DND-41 (cell line): ENCODE data around the gene CNST.
"Not testable (repeated sequence)": the region's sequence is repeated elsewhere in the genome, so short reads cannot be mapped to it uniquely, and the experiment has no call there.

Source experiments
- ATAC-seq: fragments of 200-7000 bp; cut with Tn5 transposase; 3 replicates; pipeline ENCODE4 v1.9.1; 2021; ENCODE audit warnings: low read depth; ENCODE audit not compliant: insufficient read depth
- DNase-seq: peaks from one replicate; pipeline ENCODE4 v3.0.0-alpha.2; 2020
- H2AFZ ChIP-seq: 2 replicates; pipeline ENCODE4 v1.6.0; 2012; ENCODE audit warnings: low read depth, low read length
- H3K27ac ChIP-seq: 2 replicates; pipeline ENCODE4 v1.5.1; 2012; ENCODE audit warnings: low read length, inconsistent platforms
- H3K27me3 ChIP-seq: fragments of 200-600 bp; sonication (generic); 2 replicates; pipeline ENCODE4 v1.6.0; 2012; ENCODE audit warnings: low read length, mild to moderate bottlenecking, inconsistent platforms; ENCODE audit not compliant: insufficient read depth, poor library complexity
- H3K36me3 ChIP-seq: 2 replicates; pipeline ENCODE4 v1.5.1; 2012; ENCODE audit warnings: low read length, inconsistent platforms; ENCODE audit not compliant: insufficient read depth
- H3K4me1 ChIP-seq: 2 replicates; pipeline ENCODE4 v1.5.1; 2012; ENCODE audit warnings: mild to moderate bottlenecking, low read length; ENCODE audit not compliant: insufficient read depth
- H3K4me2 ChIP-seq: 2 replicates; pipeline ENCODE4 v1.6.0; 2012; ENCODE audit warnings: mild to moderate bottlenecking, moderate library complexity, low read length, inconsistent platforms; ENCODE audit not compliant: insufficient read depth
- H3K4me3 ChIP-seq, 2 experiments: fragments of 200-600 bp in 1 of 2; shearing (Covaris generic) in 1 of 2; 2 replicates each; pipeline ENCODE4 v1.5.1; 2012 to 2016; ENCODE audit warnings: inconsistent platforms in 2 of 2, low read length in 2 of 2, mild to moderate bottlenecking in 2 of 2, low read depth in 1 of 2, moderate library complexity in 1 of 2
- H3K79me2 ChIP-seq: 2 replicates; pipeline ENCODE4 v1.6.0; 2012; ENCODE audit warnings: low read length, inconsistent platforms; ENCODE audit not compliant: insufficient read depth
- H3K9ac ChIP-seq: 2 replicates; pipeline ENCODE4 v1.6.0; 2012; ENCODE audit warnings: low read depth, mild to moderate bottlenecking, inconsistent platforms, low read length, moderate library complexity
- H3K9me3 ChIP-seq: 2 replicates; pipeline ENCODE4 v1.5.1; 2012; ENCODE audit warnings: low read length, moderate library complexity, mild to moderate bottlenecking, inconsistent platforms; ENCODE audit not compliant: insufficient read depth, severe bottlenecking
- H4K20me1 ChIP-seq: 2 replicates; pipeline ENCODE4 v1.6.0; 2012; ENCODE audit warnings: low read length; ENCODE audit not compliant: insufficient read depth
- CTCF ChIP-seq: IDR thresholded peaks from 2 replicates; pipeline ENCODE4 v1.5.1; 2012; ENCODE audit warnings: borderline replicate concordance, low read length, moderate library complexity, mild to moderate bottlenecking; ENCODE audit not compliant: poor library complexity, severe bottlenecking; ENCODE audit errors: extremely low read depth
- EZH2 ChIP-seq: IDR thresholded peaks from 3 replicates; pipeline ENCODE4 v1.6.1; 2012; ENCODE audit warnings: borderline replicate concordance, low read depth, mild to moderate bottlenecking, moderate library complexity, low read length, inconsistent platforms; ENCODE audit not compliant: severe bottlenecking

Gene CNST

GRCh38 chr1:246629976-246630375, 63.7 kb downstream of the CNST start:
- no peak overlapping the region for H3K9ac ChIP-seq
- H4K20me1 ChIP-seq = no peaks in the 10 kb centered on the region
- H3K79me2 ChIP-seq = no peaks in the 10 kb centered on the region
- H2AFZ ChIP-seq = no peak overlapping the region
- TF ChIP-seq EZH2 (no peak), CTCF (no peak)
- no peaks in the 10 kb centered on the region for H3K9me3 ChIP-seq
- H3K27ac ChIP-seq = no peak overlapping the region
- H3K36me3 ChIP-seq = peaks cover 42% of the 10 kb centered on the region
- no peaks in the 10 kb centered on the region for H3K27me3 ChIP-seq
- no peak overlapping the region for H3K4me3 ChIP-seq
- ATAC-seq (no peak), DNase-seq (no peak)
- no peaks in the 10 kb centered on the region for H3K4me1 ChIP-seq
- H3K4me2 ChIP-seq = no peak overlapping the region

- no peak overlapping the region for H3K4me2 ChIP-seq
- no peaks in the 10 kb centered on the region for H3K27me3 ChIP-seq
- H3K9me3 ChIP-seq = no peaks in the 10 kb centered on the region
- H3K9ac ChIP-seq = no peak overlapping the region
- no peaks in the 10 kb centered on the region for H4K20me1 ChIP-seq
- no peaks in the 10 kb centered on the region for H3K4me1 ChIP-seq
- no peak overlapping the region for H2AFZ ChIP-seq
- DNase-seq (no peak), ATAC-seq (no peak)
- H3K27ac ChIP-seq = no peak overlapping the region
- H3K79me2 ChIP-seq = no peaks in the 10 kb centered on the region
- no peak overlapping the region for H3K4me3 ChIP-seq
- no peak for TF ChIP-seq CTCF
- peaks cover 43% of the 10 kb centered on the region for H3K36me3 ChIP-seq
Measured at GRCh38 chr1:246631426-246631825, 65.2 kb downstream of the CNST start.

- Histone ChIP-seq H3K4me1 (no peaks in the 10 kb centered on the region), H2AFZ (no peak overlapping the region), H3K4me2 (no peak overlapping the region)
Measured at GRCh38 chr1:246632281-246633168, 66.3 kb downstream of the CNST start.

GRCh38 chr1:246634659-246635058, 68.4 kb downstream of the CNST start:
- ATAC-seq, H4K20me1 ChIP-seq, H3K9ac ChIP-seq, H3K27ac ChIP-seq, H3K27me3 ChIP-seq, H2AFZ ChIP-seq, H3K4me2 ChIP-seq, H3K4me1 ChIP-seq, H3K9me3 ChIP-seq, H3K79me2 ChIP-seq, DNase-seq, H3K4me3 ChIP-seq: not testable (repeated sequence)
- H3K36me3 ChIP-seq = peaks cover 51% of the 10 kb centered on the region

More at GRCh38 chr1:246632281-246633168, 66.3 kb downstream of the CNST start:
- H3K9me3 ChIP-seq = no peaks in the 10 kb centered on the region
- ATAC-seq = no peak
- no peak overlapping the region for H3K27ac ChIP-seq
- peaks cover 50% of the 10 kb centered on the region for H3K36me3 ChIP-seq
- H3K79me2 ChIP-seq = no peaks in the 10 kb centered on the region
- no peak for DNase-seq
- H3K9ac ChIP-seq = no peak overlapping the region
- H3K4me3 ChIP-seq = no peak overlapping the region
- H3K27me3 ChIP-seq = no peaks in the 10 kb centered on the region
- no peak for TF ChIP-seq EZH2
- no peak for TF ChIP-seq CTCF
- H4K20me1 ChIP-seq = no peaks in the 10 kb centered on the region
